Astrocyte of the spinal cord (primary cell): ENCODE measurements around the gene CAMK2A.

ENCODE experiments used
- DNase-seq: peaks from one replicate; pipeline ENCODE4 v3.0.0; 2011; ENCODE audit warnings: low read depth, low spot score
- H3K4me3 ChIP-seq: 2 replicates; pipeline ENCODE4 v1.5.1; 2011; ENCODE audit warnings: low read depth, mild to moderate bottlenecking, low read length, moderate library complexity
- CTCF ChIP-seq: IDR thresholded peaks from 2 replicates; pipeline ENCODE4 v1.5.1; 2012; ENCODE audit warnings: low read depth, mild to moderate bottlenecking, low read length, inconsistent platforms
- in situ Hi-C: cut with HindIII; loops from 2 replicates; pipeline ENCODE4 v1.10.0; 2017; ENCODE audit warnings: low sequenced_read_pairs

The CAMK2A gene

GRCh38 chr5:150258130-150258529 lies 31.4 kb downstream of the CAMK2A start:
- in situ Hi-C loops: no loop called here
- H3K4me3 ChIP-seq: no peak overlapping the region
- DNase-seq: no peak
- TF ChIP-seq CTCF: no peak

GRCh38 chr5:150257424-150257823 lies 32.1 kb downstream of the CAMK2A start:
- in situ Hi-C loops: no loop called here
- TF ChIP-seq CTCF: no peak
- H3K4me3 ChIP-seq: no peak overlapping the region
- DNase-seq: no peak

- H3K4me3 ChIP-seq: no peak overlapping the region
- in situ Hi-C loops: no loop called here
Observed at GRCh38 chr5:150256410-150257064, 33.0 kb downstream of the CAMK2A start.

GRCh38 chr5:150255659-150256409 lies 33.7 kb downstream of the CAMK2A start:
- in situ Hi-C loops: no loop called here
- H3K4me3 ChIP-seq: no peak overlapping the region
- no peak for TF ChIP-seq CTCF
- DNase-seq: no peak

More at GRCh38 chr5:150256410-150257064, 33.0 kb downstream of the CAMK2A start:
- DNase-seq: no peak
- TF ChIP-seq CTCF: peak; percentile 17

- no peak for DNase-seq
- TF ChIP-seq CTCF: no peak
- in situ Hi-C loops: no loop called here
- H3K4me3 ChIP-seq: no peak overlapping the region
Observed at GRCh38 chr5:150254774-150255173, 34.8 kb downstream of the CAMK2A start.

- no peak for TF ChIP-seq CTCF
- H3K4me3 ChIP-seq: no peak overlapping the region
- no peak for DNase-seq
- in situ Hi-C loops: no loop called here
Observed at GRCh38 chr5:150254363-150254762, 35.2 kb downstream of the CAMK2A start.
